Measurements from ENCODE around the gene SDK2.

The SDK2 gene

GRCh38 chr17:73654241-73654640 is 10.0 kb upstream of the SDK2 start:
- no peak for TF ChIP-seq CTCF (IDR thresholded peaks at IDR 0.05; ENCODE audit: borderline replicate concordance, control extremely low read depth, extremely low read depth, insufficient read depth, missing control alignments)
- DNase-seq (ENCODE audit: low spot score), result no peak
- in situ Hi-C loops (cut with MboI; ENCODE audit: low sequenced_read_pairs, unreplicated experiment), result no loop called here

GRCh38 chr17:73653810-73654209 is 9.6 kb upstream of the SDK2 start:
- TF ChIP-seq CTCF (IDR thresholded peaks at IDR 0.05; ENCODE audit: borderline replicate concordance, control extremely low read depth, extremely low read depth, insufficient read depth, missing control alignments), result no peak

GRCh38 chr17:73652886-73653480 is 8.7 kb upstream of the SDK2 start:
- TF ChIP-seq CTCF (IDR thresholded peaks at IDR 0.05; ENCODE audit: borderline replicate concordance, control extremely low read depth, extremely low read depth, insufficient read depth, missing control alignments), result no peak
- in situ Hi-C loops (cut with MboI; ENCODE audit: low sequenced_read_pairs, unreplicated experiment), result no loop called here
- no peak for DNase-seq (ENCODE audit: low spot score)

More at GRCh38 chr17:73653810-73654209, 9.6 kb upstream of the SDK2 start:
- in situ Hi-C loops (cut with MboI; ENCODE audit: low sequenced_read_pairs, unreplicated experiment), result no loop called here
- no peak for DNase-seq (ENCODE audit: low spot score)

- in situ Hi-C loops (cut with MboI; ENCODE audit: low sequenced_read_pairs, unreplicated experiment), result no loop called here
- DNase-seq (ENCODE audit: low spot score), result no peak
These were observed 6.5 kb upstream of the SDK2 start for GRCh38 chr17:73650617-73651200.

GRCh38 chr17:73650140-73650539 is 5.9 kb upstream of the SDK2 start:
- no peak for TF ChIP-seq CTCF (IDR thresholded peaks at IDR 0.05; ENCODE audit: borderline replicate concordance, control extremely low read depth, extremely low read depth, insufficient read depth, missing control alignments)
- no peak for DNase-seq (ENCODE audit: low spot score)
- in situ Hi-C loops (cut with MboI; ENCODE audit: low sequenced_read_pairs, unreplicated experiment), result no loop called here

More at GRCh38 chr17:73650617-73651200, 6.5 kb upstream of the SDK2 start:
- no peak for TF ChIP-seq CTCF (IDR thresholded peaks at IDR 0.05; ENCODE audit: borderline replicate concordance, control extremely low read depth, extremely low read depth, insufficient read depth, missing control alignments)

GRCh38 chr17:73648974-73649373 is 4.7 kb upstream of the SDK2 start:
- in situ Hi-C loops (cut with MboI; ENCODE audit: low sequenced_read_pairs, unreplicated experiment), result no loop called here
- DNase-seq (ENCODE audit: low spot score), result no peak
- no peak for TF ChIP-seq CTCF (IDR thresholded peaks at IDR 0.05; ENCODE audit: borderline replicate concordance, control extremely low read depth, extremely low read depth, insufficient read depth, missing control alignments)
